ENCODE data around the gene ATXN2.
"Not testable (repeated sequence)": the region's sequence is repeated elsewhere in the genome, so short reads cannot be mapped to it uniquely, and the experiment has no call there.

Gene ATXN2

DNA sequence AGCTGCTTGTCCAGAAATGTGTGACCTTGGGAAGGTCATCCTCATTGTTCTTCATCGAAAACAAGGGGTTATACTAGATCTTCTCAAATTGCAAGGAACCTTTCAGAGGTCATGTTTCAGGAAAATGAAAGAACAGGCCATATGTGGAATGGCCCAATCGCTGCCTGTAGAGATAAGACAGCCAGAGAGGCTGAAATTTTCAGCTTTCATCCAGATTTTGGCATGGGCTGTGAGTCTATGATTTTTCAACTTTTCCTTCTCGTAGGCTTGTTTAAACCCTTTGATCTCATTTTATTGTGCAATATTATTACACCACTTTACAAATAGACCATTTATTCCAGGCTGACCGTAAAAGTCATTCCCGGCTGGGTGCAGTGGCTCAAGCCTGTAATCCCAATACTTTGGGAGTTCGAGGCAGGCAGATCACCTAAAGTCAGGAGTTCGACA, 17.1 kb upstream of the ATXN2 start:
- no peaks in the 10 kb centered on the region for H3K27me3 Mint-ChIP-seq
- H3K4me3 Mint-ChIP-seq, result no peak overlapping the region

DNA sequence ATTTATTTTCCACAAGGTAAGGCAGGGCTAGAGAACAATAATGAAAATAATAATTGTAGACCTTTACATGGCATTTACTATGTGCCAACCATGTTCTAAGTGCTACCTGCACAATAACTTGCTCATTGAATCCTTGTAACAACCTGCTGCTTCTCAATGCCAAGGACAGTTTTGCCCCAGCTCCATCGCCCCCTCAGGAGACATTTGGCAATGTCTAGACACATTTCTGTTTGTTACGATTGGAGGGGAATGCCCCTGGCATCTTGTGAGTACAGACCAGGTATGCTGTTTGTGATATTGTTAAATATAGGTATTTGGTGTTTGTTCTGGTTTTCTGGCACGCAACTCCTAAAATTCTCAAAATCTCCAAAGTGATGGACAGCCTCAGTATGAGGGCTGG, 8.1 kb upstream of the ATXN2 start:
- no peak overlapping the region for H3K4me3 Mint-ChIP-seq
- DNase-seq (ENCODE audit: low spot score in 2 of 2) (no peak), ATAC-seq (replicated peaks; ENCODE audit: extremely low read depth, poor library complexity, severe bottlenecking) (no peak)
- H3K9me3 Mint-ChIP-seq, result no peaks in the 10 kb centered on the region
- H3K27ac Mint-ChIP-seq (ENCODE audit: low read depth), result no peak overlapping the region
- no peaks in the 10 kb centered on the region for H3K36me3 Mint-ChIP-seq (ENCODE audit: insufficient read depth)
- no peaks in the 10 kb centered on the region for H3K4me1 Mint-ChIP-seq
- H3K27me3 Mint-ChIP-seq, result no peaks in the 10 kb centered on the region

More for the DNA sequence above, 17.1 kb upstream of the ATXN2 start:
- ATAC-seq (replicated peaks; ENCODE audit: extremely low read depth, poor library complexity, severe bottlenecking) (no peak), DNase-seq (ENCODE audit: low spot score in 2 of 2) (no peak)
- Mint-ChIP-seq H3K36me3 (ENCODE audit: insufficient read depth) (no peaks in the 10 kb centered on the region), H3K4me1 (no peaks in the 10 kb centered on the region), H3K9me3 (no peaks in the 10 kb centered on the region), H3K27ac (ENCODE audit: low read depth) (no peak overlapping the region)

DNA sequence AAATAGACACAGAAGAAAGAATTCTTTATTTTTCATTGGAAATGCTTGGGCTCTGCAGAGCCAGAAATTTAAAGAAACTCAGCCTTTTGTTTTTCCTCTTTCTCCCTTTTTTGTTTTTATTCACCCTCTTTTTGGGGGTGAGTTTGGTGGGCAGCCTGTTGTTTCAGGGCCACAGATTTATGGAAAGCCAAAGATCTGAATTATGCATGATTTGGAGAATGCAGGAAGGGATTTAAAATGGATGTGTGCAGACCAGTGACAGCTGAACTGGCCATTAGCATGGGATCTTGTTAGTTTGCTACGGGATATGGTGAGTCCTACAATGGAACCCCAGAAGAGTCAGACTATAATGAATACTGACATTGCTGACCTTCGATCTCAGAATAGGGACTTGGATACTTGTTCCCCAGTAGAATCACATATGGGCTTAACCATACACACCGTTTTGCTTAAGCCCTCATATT, 7.7 kb upstream of the ATXN2 start:
- Mint-ChIP-seq H3K4me1 (no peaks in the 10 kb centered on the region), H3K27me3 (no peaks in the 10 kb centered on the region), H3K4me3 (no peak overlapping the region), H3K9me3 (no peaks in the 10 kb centered on the region), H3K36me3 (ENCODE audit: insufficient read depth) (no peaks in the 10 kb centered on the region), H3K27ac (ENCODE audit: low read depth) (no peak overlapping the region)
- no peak for ATAC-seq (replicated peaks; ENCODE audit: extremely low read depth, poor library complexity, severe bottlenecking)
- DNase-seq (ENCODE audit: low spot score in 2 of 2), result no peak

DNA sequence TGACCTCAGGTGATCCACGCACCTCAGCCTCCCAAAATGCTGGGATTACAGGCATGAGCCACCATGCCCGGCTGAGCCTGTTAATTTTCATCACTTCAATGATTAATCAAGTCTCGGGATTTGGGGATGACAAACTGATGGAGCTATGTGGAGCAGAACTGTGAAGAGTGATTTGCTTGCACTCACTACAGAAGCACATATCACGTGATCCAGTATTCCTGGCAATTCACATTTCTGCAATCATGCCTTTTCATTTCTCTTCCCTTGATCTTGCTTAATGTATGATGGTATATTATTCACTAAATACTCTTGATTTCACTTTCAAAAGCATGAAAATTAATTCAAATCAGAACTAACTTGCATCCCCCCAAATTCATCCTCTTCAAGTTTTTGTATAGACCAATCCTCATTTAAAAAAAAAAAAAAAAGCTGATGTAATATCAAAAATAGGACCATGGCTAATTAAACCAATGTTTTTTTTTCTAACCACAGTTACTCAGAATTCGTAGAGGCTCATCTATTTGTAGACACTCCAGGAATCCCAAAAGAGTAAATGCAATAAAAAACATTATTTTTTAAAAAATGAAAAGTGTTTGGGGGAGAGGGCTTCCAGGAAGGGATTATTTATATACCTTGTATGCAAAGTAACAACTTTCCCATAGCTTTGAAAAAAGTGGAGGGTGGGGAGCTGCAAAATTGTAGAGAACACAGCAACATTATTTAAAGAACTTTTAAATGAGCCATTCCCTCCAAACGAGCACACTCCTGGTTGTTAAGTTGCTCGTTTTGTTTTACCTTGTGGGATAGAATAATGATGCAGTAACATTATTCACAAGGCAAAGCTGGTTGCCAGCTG, 7.0 kb upstream of the ATXN2 start:
- ATAC-seq (replicated peaks; ENCODE audit: extremely low read depth, poor library complexity, severe bottlenecking), result no peak
- H3K4me3 Mint-ChIP-seq, result no peak overlapping the region
- no peaks in the 10 kb centered on the region for H3K27me3 Mint-ChIP-seq

DNA sequence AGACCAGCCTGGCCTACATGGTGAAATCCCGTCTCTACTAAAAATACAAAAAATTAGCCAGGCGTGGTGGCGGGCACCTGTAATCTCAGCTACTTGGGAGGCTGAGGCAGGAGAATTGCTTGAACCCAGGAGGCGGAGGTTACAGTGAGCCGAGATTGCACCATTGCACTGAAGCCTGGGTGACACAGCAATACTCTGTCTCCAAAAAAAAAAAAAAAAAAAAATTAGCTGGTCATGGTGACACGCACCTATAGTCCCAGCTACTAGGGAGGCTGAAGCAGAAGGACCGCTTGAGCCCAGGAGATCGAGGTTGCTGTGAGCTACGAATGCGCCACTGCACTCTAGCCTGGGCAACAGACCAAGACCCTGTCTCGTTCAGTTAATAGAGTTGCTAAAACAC, 3.7 kb upstream of the ATXN2 start:
- not testable (repeated sequence) for H3K4me1 Mint-ChIP-seq; DNase-seq (ENCODE audit: low spot score in 2 of 2); H3K27me3 Mint-ChIP-seq; H3K27ac Mint-ChIP-seq (ENCODE audit: low read depth); ATAC-seq (replicated peaks; ENCODE audit: extremely low read depth, poor library complexity, severe bottlenecking); H3K9me3 Mint-ChIP-seq; H3K4me3 Mint-ChIP-seq
- H3K36me3 Mint-ChIP-seq (ENCODE audit: insufficient read depth), result peaks cover 17% of the 10 kb centered on the region

More for the DNA sequence above, 7.0 kb upstream of the ATXN2 start:
- Mint-ChIP-seq H3K9me3 (no peaks in the 10 kb centered on the region), H3K36me3 (ENCODE audit: insufficient read depth) (no peaks in the 10 kb centered on the region), H3K27ac (ENCODE audit: low read depth) (no peak overlapping the region), H3K4me1 (no peaks in the 10 kb centered on the region)
- no peak for DNase-seq (ENCODE audit: low spot score in 2 of 2)

DNA sequence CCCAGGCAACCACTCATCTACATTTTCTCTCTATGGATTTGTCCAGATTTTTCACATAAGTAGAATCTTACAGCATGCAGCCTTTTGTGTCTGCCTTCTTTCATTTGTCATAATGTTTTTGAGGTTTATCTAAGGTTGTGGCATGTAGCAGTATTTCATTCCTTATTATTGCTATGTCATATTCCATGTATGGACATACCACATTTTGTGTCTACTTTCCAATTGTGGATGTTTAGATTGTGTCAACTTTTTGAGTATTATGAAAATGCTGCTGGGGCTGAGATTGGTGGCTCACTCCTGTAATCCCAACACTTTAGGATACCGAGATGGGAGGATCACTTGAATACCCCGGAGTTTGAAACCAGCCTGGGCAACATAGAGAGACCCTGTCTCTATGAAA, 3.2 kb upstream of the ATXN2 start:
- Mint-ChIP-seq H3K4me1 (peaks cover 14% of the 10 kb centered on the region), H3K27me3 (no peaks in the 10 kb centered on the region), H3K4me3 (no peak overlapping the region), H3K36me3 (ENCODE audit: insufficient read depth) (peaks cover 22% of the 10 kb centered on the region), H3K9me3 (no peaks in the 10 kb centered on the region), H3K27ac (ENCODE audit: low read depth) (no peak overlapping the region)
- DNase-seq (ENCODE audit: low spot score in 2 of 2) (no peak), ATAC-seq (replicated peaks; ENCODE audit: extremely low read depth, poor library complexity, severe bottlenecking) (no peak)

DNA sequence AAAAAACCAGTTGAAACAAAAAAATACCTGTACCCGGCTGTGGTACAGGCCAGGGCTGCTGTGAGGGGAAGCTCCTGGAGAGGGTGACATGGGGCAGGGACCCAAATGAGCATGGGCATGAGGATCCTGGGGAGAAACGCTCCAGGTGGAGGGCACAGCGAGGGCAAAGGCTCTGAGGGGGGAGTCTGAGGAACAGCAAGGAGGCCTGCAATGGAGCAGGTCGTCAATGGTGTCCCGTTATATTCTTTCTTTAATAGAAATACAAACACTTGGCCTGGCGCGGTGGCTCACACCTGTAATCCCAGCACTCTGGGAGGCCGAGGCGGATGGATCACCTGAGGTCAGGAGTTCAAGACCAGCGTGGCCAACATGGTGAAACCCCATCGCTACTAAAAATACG, 1.9 kb upstream of the ATXN2 start:
- ATAC-seq (replicated peaks; ENCODE audit: extremely low read depth, poor library complexity, severe bottlenecking); H3K27ac Mint-ChIP-seq (ENCODE audit: low read depth); H3K4me3 Mint-ChIP-seq; DNase-seq (ENCODE audit: low spot score in 2 of 2); H3K9me3 Mint-ChIP-seq; H3K27me3 Mint-ChIP-seq: not testable (repeated sequence)
- Mint-ChIP-seq H3K36me3 (ENCODE audit: insufficient read depth) (peaks cover 22% of the 10 kb centered on the region), H3K4me1 (peaks cover 24% of the 10 kb centered on the region)

DNA sequence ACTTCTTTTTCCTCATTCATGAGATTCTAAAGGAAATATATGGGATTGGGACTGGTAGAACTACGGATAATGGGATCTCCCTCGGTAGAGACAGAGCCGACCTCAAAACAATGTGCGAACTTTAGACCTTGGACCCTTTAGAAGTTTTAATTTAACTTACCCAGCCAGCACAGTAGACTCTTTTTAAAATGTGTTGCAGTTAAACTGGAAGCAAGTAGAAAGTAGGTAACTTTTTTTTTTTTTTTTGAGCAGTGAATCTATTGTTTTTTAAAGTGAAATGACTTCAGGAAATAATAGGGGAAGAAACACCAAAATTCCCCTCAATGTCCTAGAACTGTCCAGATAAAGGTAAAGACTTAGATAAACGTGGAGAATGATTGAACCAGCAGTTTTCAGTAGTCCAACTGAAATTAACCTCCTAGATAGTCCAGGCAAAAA, 1.1 kb upstream of the ATXN2 start:
- no peak for ATAC-seq (replicated peaks; ENCODE audit: extremely low read depth, poor library complexity, severe bottlenecking)
- DNase-seq (ENCODE audit: low spot score in 2 of 2), result no peak
- no peaks in the 10 kb centered on the region for H3K27me3 Mint-ChIP-seq
- H3K9me3 Mint-ChIP-seq, result no peaks in the 10 kb centered on the region
- H3K36me3 Mint-ChIP-seq (ENCODE audit: insufficient read depth), result peaks cover 22% of the 10 kb centered on the region
- H3K4me1 Mint-ChIP-seq, result peaks cover 31% of the 10 kb centered on the region
- H3K4me3 Mint-ChIP-seq, result peak overlapping the region; percentile 87
- H3K27ac Mint-ChIP-seq (ENCODE audit: low read depth), result peak overlapping the region; percentile 92

DNA sequence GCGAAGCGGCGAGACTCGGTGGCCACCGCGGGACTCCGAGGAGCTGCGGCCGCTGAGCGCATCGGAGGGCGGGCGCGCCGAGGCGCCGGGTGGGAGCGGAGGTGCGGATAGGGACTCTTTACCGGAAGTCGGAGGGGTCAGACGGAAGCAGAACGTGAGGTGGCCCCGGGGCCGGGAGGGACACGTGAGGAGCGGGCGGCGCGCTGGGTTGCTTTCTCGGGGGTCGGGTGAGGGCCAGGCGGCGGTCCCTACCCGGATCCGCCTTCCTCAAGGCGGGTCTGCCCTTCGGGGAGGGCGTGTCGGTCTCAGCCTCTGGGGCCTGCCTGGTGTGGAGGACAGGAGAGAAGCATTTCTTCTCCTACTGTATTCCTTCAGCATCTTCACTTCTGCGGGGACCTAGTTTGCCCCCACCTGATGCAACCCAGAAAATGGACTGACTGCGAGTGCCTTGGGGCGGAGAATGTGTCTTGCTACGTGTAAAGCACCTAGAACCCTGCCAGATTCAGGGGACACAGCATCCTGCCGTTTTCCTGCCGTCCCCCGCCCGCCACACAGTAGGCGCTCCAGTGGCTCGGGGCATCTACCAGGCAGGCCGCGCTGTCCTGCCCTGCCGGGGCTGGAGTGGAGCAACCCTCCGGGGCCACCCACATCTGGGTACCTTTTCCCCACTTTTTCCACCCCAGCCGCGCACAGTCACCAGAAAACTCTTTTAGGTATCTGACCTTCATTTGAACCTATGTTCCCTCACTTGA, 514 bp upstream of the ATXN2 start:
- peak overlapping the region; percentile 87 for H3K4me3 Mint-ChIP-seq
- H3K27ac Mint-ChIP-seq (ENCODE audit: low read depth), result peak overlapping the region; percentile 92
- peaks cover 22% of the 10 kb centered on the region for H3K36me3 Mint-ChIP-seq (ENCODE audit: insufficient read depth)
- peaks cover 37% of the 10 kb centered on the region for H3K4me1 Mint-ChIP-seq
- no peaks in the 10 kb centered on the region for H3K27me3 Mint-ChIP-seq
- ATAC-seq (replicated peaks; ENCODE audit: extremely low read depth, poor library complexity, severe bottlenecking) (peak; percentile 76), DNase-seq (ENCODE audit: low spot score in 2 of 2) (peak; percentile 82 to 84)
- H3K9me3 Mint-ChIP-seq, result no peaks in the 10 kb centered on the region

DNA sequence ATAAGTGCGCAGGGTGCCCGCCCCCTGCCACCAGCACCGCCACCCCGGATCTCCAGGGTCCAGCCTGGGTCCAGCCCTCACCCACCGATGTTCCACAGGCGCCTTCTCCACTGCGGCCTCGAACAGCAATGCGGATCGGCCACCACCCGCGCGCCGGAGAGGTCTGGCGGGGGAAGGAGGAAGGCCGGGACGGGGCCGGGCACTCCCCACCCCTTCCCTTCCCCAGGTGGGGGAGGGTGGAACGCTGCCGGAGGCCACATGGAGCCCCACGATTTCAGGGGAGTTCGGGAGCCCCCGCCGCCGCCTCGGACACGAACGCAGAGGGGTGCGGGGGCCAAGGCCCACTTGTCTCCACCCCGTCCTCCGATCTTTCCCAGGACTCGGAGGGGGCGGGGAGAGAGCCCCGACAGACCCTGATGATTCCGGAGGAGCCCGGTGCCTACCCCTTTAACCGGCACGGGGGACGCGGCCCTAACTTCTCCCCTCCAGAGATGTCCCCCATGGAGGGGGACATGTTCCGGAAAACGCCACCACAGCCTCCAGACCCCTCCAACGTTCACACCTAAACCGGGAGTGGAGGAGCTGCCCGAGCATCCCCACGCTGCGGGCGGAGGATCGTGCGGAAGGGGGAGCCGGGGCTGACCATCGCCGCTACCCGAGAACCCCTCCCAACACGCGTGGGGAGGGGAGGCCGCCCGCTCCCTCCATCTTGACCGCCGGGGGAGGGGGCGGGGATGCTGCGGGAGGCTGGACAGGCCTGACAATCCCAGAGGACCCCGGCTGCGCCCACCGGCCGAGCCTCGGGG, 1.1 kb downstream of the ATXN2 start:
- DNase-seq (ENCODE audit: low spot score in 2 of 2) (peak; percentile 11 to 15), ATAC-seq (replicated peaks; ENCODE audit: extremely low read depth, poor library complexity, severe bottlenecking) (no peak)
- H3K4me1 Mint-ChIP-seq, result peaks cover 48% of the 10 kb centered on the region
- no peaks in the 10 kb centered on the region for H3K9me3 Mint-ChIP-seq
- H3K27ac Mint-ChIP-seq (ENCODE audit: low read depth), result peak overlapping the region; percentile 92
- no peaks in the 10 kb centered on the region for H3K27me3 Mint-ChIP-seq
- peaks cover 22% of the 10 kb centered on the region for H3K36me3 Mint-ChIP-seq (ENCODE audit: insufficient read depth)
- peak overlapping the region; percentile 87 for H3K4me3 Mint-ChIP-seq

DNA sequence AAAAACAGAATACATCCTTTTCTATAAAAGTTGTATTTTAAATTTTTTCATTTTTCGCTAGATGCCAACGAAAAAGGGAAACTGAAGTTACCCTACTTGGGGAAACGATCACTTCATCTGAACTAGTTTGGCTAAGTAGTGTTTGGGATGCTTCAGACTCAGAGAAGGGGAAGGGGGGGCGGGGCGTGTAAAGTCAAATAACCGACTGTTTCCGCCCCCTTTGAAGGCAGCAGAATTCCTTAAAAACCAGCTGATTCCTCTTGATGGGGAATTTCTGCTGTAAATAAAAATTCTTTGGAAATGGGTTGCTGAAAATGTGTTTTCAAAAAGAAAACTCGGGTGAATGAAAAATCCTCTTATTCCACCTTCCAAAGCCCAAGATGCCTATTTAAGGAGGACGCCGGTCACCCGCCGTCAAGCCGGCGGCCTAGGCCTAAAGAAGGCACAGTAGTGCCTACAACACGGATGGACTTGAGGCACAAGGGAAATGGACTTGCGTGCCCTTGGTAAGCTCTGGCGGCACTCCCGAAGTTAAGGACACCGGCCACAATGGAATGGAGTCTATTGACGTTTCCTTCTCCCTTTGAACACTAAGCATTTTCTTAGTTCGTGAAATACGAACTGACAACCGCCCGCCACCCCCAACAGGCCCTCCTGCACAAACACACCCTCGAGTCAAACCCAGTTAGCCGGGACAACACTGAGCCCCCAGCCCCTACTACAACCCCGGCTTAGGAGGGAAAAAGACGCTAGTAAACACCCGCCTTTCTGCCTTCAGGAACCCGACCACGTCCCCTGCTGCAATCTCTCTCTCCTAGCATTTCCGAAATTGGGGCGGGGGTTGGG, 1.9 kb downstream of the ATXN2 start:
- Mint-ChIP-seq H3K9me3 (no peaks in the 10 kb centered on the region), H3K4me3 (peak overlapping the region; percentile 87), H3K27me3 (no peaks in the 10 kb centered on the region), H3K36me3 (ENCODE audit: insufficient read depth) (peaks cover 22% of the 10 kb centered on the region), H3K4me1 (peaks cover 48% of the 10 kb centered on the region), H3K27ac (ENCODE audit: low read depth) (peak overlapping the region; percentile 92)
- ATAC-seq (replicated peaks; ENCODE audit: extremely low read depth, poor library complexity, severe bottlenecking) (no peak), DNase-seq (ENCODE audit: low spot score in 2 of 2) (peak in 1 of 2 donors; percentile 9)
